RCC 7860 (cell line): Measurements from ENCODE around the gene DNMT3L.
"Not testable (repeated sequence)": the region's sequence is repeated elsewhere in the genome, so short reads cannot be mapped to it uniquely, and the experiment has no call there.

Experiments used
- DNase-seq: peaks from one replicate; pipeline ENCODE4 v3.0.0-alpha.2; 2015; ENCODE audit warnings: low spot score
- FAIRE-seq: peaks from 2 replicates; lab custom pipeline; 2012; peaks lifted over from hg19 to GRCh38; lab: Jason Lieb, UNC

The DNMT3L gene

GRCh38 chr21:44261675-44262295, at the start of gene DNMT3L:
Gene DNMT3L, minus strand, starts transcription at chr21:44261897. Its CDS starts 638 bp downstream, at chr21:44261259.
- DNase-seq (no peak), FAIRE-seq (no peak)

- no peak for FAIRE-seq
Measured at GRCh38 chr21:44310628-44311507, 49.2 kb upstream of the DNMT3L start.

GRCh38 chr21:44306936-44307704, 45.4 kb upstream of the DNMT3L start:
- DNase-seq = no peak
- no peak for FAIRE-seq

More at GRCh38 chr21:44310628-44311507, 49.2 kb upstream of the DNMT3L start:
- DNase-seq = no peak

- DNase-seq (no peak), FAIRE-seq (no peak)
Measured at GRCh38 chr21:44305691-44306090, 44.0 kb upstream of the DNMT3L start.

- DNase-seq (peak; percentile 13), FAIRE-seq (no peak)
Measured at GRCh38 chr21:44304877-44305293, 43.2 kb upstream of the DNMT3L start.

- FAIRE-seq (no peak), DNase-seq (no peak)
Measured at GRCh38 chr21:44304011-44304616, 42.4 kb upstream of the DNMT3L start.

GRCh38 chr21:44303490-44303981, 41.8 kb upstream of the DNMT3L start:
- DNase-seq (peak; percentile 31), FAIRE-seq (peak; percentile 53)

- not testable (repeated sequence) for DNase-seq, FAIRE-seq
Measured at GRCh38 chr21:44302573-44303401, 41.1 kb upstream of the DNMT3L start.

- DNase-seq (no peak), FAIRE-seq (no peak)
Measured at GRCh38 chr21:44301961-44302406, 40.3 kb upstream of the DNMT3L start.

GRCh38 chr21:44301141-44301540, 39.4 kb upstream of the DNMT3L start:
- DNase-seq (no peak), FAIRE-seq (no peak)

- DNase-seq = peak; percentile 7
- FAIRE-seq = no peak
Measured at GRCh38 chr21:44300262-44300959, 38.7 kb upstream of the DNMT3L start.

- no peak for FAIRE-seq
- no peak for DNase-seq
Measured at GRCh38 chr21:44299458-44300261, 38.0 kb upstream of the DNMT3L start, which contains the start of gene PFKL. Gene PFKL, plus strand, starts transcription at chr21:44300053. Its CDS starts 53 bp downstream, at chr21:44300106.

GRCh38 chr21:44299085-44299457, 37.4 kb upstream of the DNMT3L start:
- DNase-seq (no peak), FAIRE-seq (no peak)

- no peak for FAIRE-seq
Measured at GRCh38 chr21:44298301-44298700, 36.6 kb upstream of the DNMT3L start.

GRCh38 chr21:44297525-44298290, 36.0 kb upstream of the DNMT3L start:
- FAIRE-seq (no peak), DNase-seq (peak; percentile 71)

More at GRCh38 chr21:44298301-44298700, 36.6 kb upstream of the DNMT3L start:
- DNase-seq = no peak

- FAIRE-seq (no peak), DNase-seq (no peak)
Measured at GRCh38 chr21:44296916-44297315, 35.2 kb upstream of the DNMT3L start.

- DNase-seq = no peak
- FAIRE-seq = no peak
Measured at GRCh38 chr21:44296103-44296519, 34.4 kb upstream of the DNMT3L start.
